HPDE6-E6E7 (cell line): ENCODE results near the gene LRRC4C.

ENCODE experiments used
- DNase-seq: peaks from one replicate; pipeline ENCODE4 v3.0.0; 2011; ENCODE audit warnings: missing footprints; ENCODE audit errors: extremely low spot score

Gene LRRC4C

GRCh38 chr11:41118521-41118920 is 340.9 kb downstream of the LRRC4C start:
- no peak for DNase-seq

- no peak for DNase-seq
These were observed 342.5 kb downstream of the LRRC4C start for GRCh38 chr11:41116970-41117369.

GRCh38 chr11:41115066-41115465 is 344.4 kb downstream of the LRRC4C start:
- DNase-seq, result no peak

GRCh38 chr11:41113160-41113559 is 346.3 kb downstream of the LRRC4C start:
- no peak for DNase-seq

GRCh38 chr11:41110527-41110926 is 348.9 kb downstream of the LRRC4C start:
- DNase-seq, result no peak

GRCh38 chr11:41102471-41102870 is 357.0 kb downstream of the LRRC4C start:
- no peak for DNase-seq

- DNase-seq, result no peak
These were observed 359.8 kb downstream of the LRRC4C start for GRCh38 chr11:41099654-41100053.

- DNase-seq, result no peak
These were observed 374.3 kb downstream of the LRRC4C start for GRCh38 chr11:41085123-41085522.

GRCh38 chr11:41081756-41082285 is 377.6 kb downstream of the LRRC4C start:
- DNase-seq, result no peak

- DNase-seq, result no peak
These were observed 385.1 kb downstream of the LRRC4C start for GRCh38 chr11:41074318-41074717.

- DNase-seq, result no peak
These were observed 394.0 kb downstream of the LRRC4C start for GRCh38 chr11:41065432-41065831.

GRCh38 chr11:41058138-41058537 is 401.3 kb downstream of the LRRC4C start:
- no peak for DNase-seq

GRCh38 chr11:41056892-41057569 is 402.4 kb downstream of the LRRC4C start:
- DNase-seq, result no peak

- DNase-seq, result peak; percentile 21
These were observed 405.6 kb downstream of the LRRC4C start for GRCh38 chr11:41053894-41054293.

- DNase-seq, result peak; percentile 11
These were observed 407.4 kb downstream of the LRRC4C start for GRCh38 chr11:41051919-41052635.

GRCh38 chr11:41050791-41051190 is 408.7 kb downstream of the LRRC4C start:
- no peak for DNase-seq

- DNase-seq, result no peak
These were observed 412.2 kb downstream of the LRRC4C start for GRCh38 chr11:41047229-41047628.

GRCh38 chr11:41045266-41045665 is 414.2 kb downstream of the LRRC4C start:
- DNase-seq, result no peak

- DNase-seq, result no peak
These were observed 414.7 kb downstream of the LRRC4C start for GRCh38 chr11:41044747-41045146.

GRCh38 chr11:41042688-41043087 is 416.8 kb downstream of the LRRC4C start:
- DNase-seq, result no peak

GRCh38 chr11:41040474-41040873 is 419.0 kb downstream of the LRRC4C start:
- no peak for DNase-seq

GRCh38 chr11:41039592-41039991 is 419.9 kb downstream of the LRRC4C start:
- no peak for DNase-seq

- no peak for DNase-seq
These were observed 427.8 kb downstream of the LRRC4C start for GRCh38 chr11:41031551-41032060.
